Measurements from ENCODE around the gene UGT1A8.
"Not testable (repeated sequence)": the region's sequence is repeated elsewhere in the genome, so short reads cannot be mapped to it uniquely, and the experiment has no call there.

UGT1A8 gene

GRCh38 chr2:233617476-233617875 lies at the start of gene UGT1A8:
Gene UGT1A8, plus strand, starts transcription at chr2:233617633. Its CDS starts 75 bp downstream, at chr2:233617708.
- not testable (repeated sequence) for FAIRE-seq

- no peak for FAIRE-seq
These were observed 46.4 kb upstream of the UGT1A8 start for GRCh38 chr2:233571001-233571400.

GRCh38 chr2:233571462-233571861 lies 46.0 kb upstream of the UGT1A8 start:
- FAIRE-seq, result no peak

GRCh38 chr2:233572468-233572867 lies 45.0 kb upstream of the UGT1A8 start:
- no peak for FAIRE-seq

GRCh38 chr2:233577341-233577740 lies 40.1 kb upstream of the UGT1A8 start:
- FAIRE-seq, result not testable (repeated sequence)

- FAIRE-seq, result not testable (repeated sequence)
These were observed 34.0 kb upstream of the UGT1A8 start for GRCh38 chr2:233583217-233583965.

- FAIRE-seq, result no peak
These were observed 33.2 kb upstream of the UGT1A8 start for GRCh38 chr2:233584210-233584609.

- FAIRE-seq, result no peak
These were observed 29.0 kb upstream of the UGT1A8 start for GRCh38 chr2:233588400-233588799.

- FAIRE-seq, result not testable (repeated sequence)
These were observed 24.7 kb upstream of the UGT1A8 start for GRCh38 chr2:233592706-233593105.

- no peak for FAIRE-seq
These were observed 24.2 kb upstream of the UGT1A8 start for GRCh38 chr2:233593201-233593600.

- no peak for FAIRE-seq
These were observed 19.9 kb upstream of the UGT1A8 start for GRCh38 chr2:233597522-233597921.

GRCh38 chr2:233598952-233599351 lies 18.5 kb upstream of the UGT1A8 start:
- FAIRE-seq, result no peak

- no peak for FAIRE-seq
These were observed 17.0 kb upstream of the UGT1A8 start for GRCh38 chr2:233600386-233600785.

GRCh38 chr2:233602076-233602475 lies 15.4 kb upstream of the UGT1A8 start:
- FAIRE-seq, result no peak

- FAIRE-seq, result no peak
These were observed 13.9 kb upstream of the UGT1A8 start for GRCh38 chr2:233603520-233603919.

GRCh38 chr2:233604826-233605225 lies 12.6 kb upstream of the UGT1A8 start:
- FAIRE-seq, result no peak

- FAIRE-seq, result no peak
These were observed 11.8 kb upstream of the UGT1A8 start for GRCh38 chr2:233605680-233606079.

- FAIRE-seq, result no peak
These were observed 6.1 kb upstream of the UGT1A8 start for GRCh38 chr2:233611284-233611683.

- no peak for FAIRE-seq
These were observed 2.8 kb downstream of the UGT1A8 start for GRCh38 chr2:233620204-233620603.

- not testable (repeated sequence) for FAIRE-seq
These were observed 4.4 kb downstream of the UGT1A8 start for GRCh38 chr2:233621863-233622262.

GRCh38 chr2:233627331-233628025 lies 10.0 kb downstream of the UGT1A8 start:
- FAIRE-seq, result no peak

GRCh38 chr2:233636306-233636705 lies 18.9 kb downstream of the UGT1A8 start, which contains the start of gene UGT1A10:
Gene UGT1A10, plus strand, starts transcription at chr2:233636448. Its CDS starts 75 bp downstream, at chr2:233636523.
- not testable (repeated sequence) for FAIRE-seq

GRCh38 chr2:233638836-233639235 lies 21.4 kb downstream of the UGT1A8 start:
- no peak for FAIRE-seq

- no peak for FAIRE-seq
These were observed 22.4 kb downstream of the UGT1A8 start for GRCh38 chr2:233639860-233640259.

All from G401.6 (cell line).